K562 (cell line): Measurements from ENCODE around the gene NCOA6. TPM values are rescaled to one million over a fixed set of nuclear protein-coding genes. Genes with fewer than 3 reads are reported as not detected.
"Not testable (repeated sequence)": the region's sequence is repeated elsewhere in the genome, so short reads cannot be mapped to it uniquely, and the experiment has no call there.

Experiments
- ATAC-seq: fragments of 200-7000 bp; cut with Tn5 transposase; 3 replicates; pipeline ENCODE4 v1.9.1; 2020; ENCODE audit warnings: moderate library complexity
- BruUV-seq: library from RNA; stranded (reverse); fragments of 400-500 nt; replicated peaks from 2 replicates; lab custom pipeline; 2021; lab: Mats Ljungman, UMichigan
- CTCF ChIA-PET: fragments of 300-600 bp; formaldehyde crosslinking; extraction: SDS; loops from one replicate; lab custom pipeline; 2021; ENCODE audit warnings: low intra/inter-chr PET ratio; lab: Yijun Ruan, JAX
- POLR2A ChIA-PET: fragments of 300-600, 350-650 bp; sonication (Branson Sonifier 250); formaldehyde crosslinking; extraction: SDS; loops from one replicate; lab custom pipeline; 2021; ENCODE audit warnings: antibody characterized with exemption, inconsistent platforms; lab: Yijun Ruan, JAX
- DNase-seq, 4 experiments: peaks; one replicate each; pipeline versions ENCODE4 v3.0.0 to v3.0.0-alpha.2; 2011 to 2018; ENCODE audit warnings: low spot score in 3 of 4, mixed read lengths in 3 of 4; ENCODE audit errors: extremely low read depth in 1 of 4
- FAIRE-seq: peaks from 2 replicates; lab custom pipeline; 2011; peaks lifted over from hg19 to GRCh38; lab: Jason Lieb, UNC
- H2AFZ ChIP-seq: 2 replicates; pipeline ENCODE4 v1.6.0; 2011; ENCODE audit warnings: low read depth, low read length, control low read depth, inconsistent platforms
- H3K27ac ChIP-seq: fragments of 200-600 bp; 3 replicates; pipeline ENCODE4 v1.8.0; 2011; ENCODE audit warnings: low read depth, mild to moderate bottlenecking, control low read depth, inconsistent platforms, low read length, moderate library complexity, mixed read lengths; ENCODE audit errors: extremely low read depth
- H3K27me3 ChIP-seq, 2 experiments: fragments of 300-600 bp in 1 of 2; 2 replicates in 1 of 2; 3 replicates in 1 of 2; pipeline versions ENCODE4 v1.6.0 to v1.8.0; 2011; ENCODE audit warnings: inconsistent platforms in 2 of 2, low read length in 2 of 2, mild to moderate bottlenecking in 1 of 2, mixed read lengths in 1 of 2, moderate library complexity in 1 of 2; ENCODE audit not compliant: control insufficient read depth in 2 of 2, insufficient read depth in 2 of 2
- H3K36me3 ChIP-seq: fragments of 300-600 bp; 3 replicates; pipeline ENCODE4 v1.8.0; 2011; ENCODE audit warnings: mild to moderate bottlenecking, low read length, inconsistent platforms; ENCODE audit not compliant: control insufficient read depth, insufficient read depth
- H3K4me1 ChIP-seq, 2 experiments: fragments of 200-600 bp in 1 of 2; replicated peaks in 1 of 2; 2 replicates in 1 of 2; 3 replicates in 1 of 2; pipeline versions ENCODE4 v1.5.1 to v1.8.0; 2011; ENCODE audit warnings: inconsistent platforms in 2 of 2, low read length in 2 of 2, mild to moderate bottlenecking in 1 of 2, mixed read lengths in 1 of 2, moderate library complexity in 1 of 2; ENCODE audit not compliant: control insufficient read depth in 2 of 2, insufficient read depth in 2 of 2
- H3K4me2 ChIP-seq: 2 replicates; pipeline ENCODE4 v1.6.1; 2011; ENCODE audit warnings: low read length, control low read depth, inconsistent platforms, mixed read lengths; ENCODE audit not compliant: insufficient read depth
- H3K4me3 ChIP-seq: fragments of 200-600 bp; sonication (generic), shearing (Covaris generic); 2 replicates; pipeline ENCODE4 v1.5.1; 2016; ENCODE audit warnings: control low read depth, inconsistent platforms
- H3K79me2 ChIP-seq: fragments of 200-600 bp; 3 replicates; pipeline ENCODE4 v1.8.0; 2011; ENCODE audit warnings: low read length, inconsistent platforms; ENCODE audit not compliant: control insufficient read depth, insufficient read depth
- H3K9ac ChIP-seq, 2 experiments: 2 replicates each; pipeline versions ENCODE4 v1.6.0 to v1.6.1; 2011; ENCODE audit warnings: low read depth in 2 of 2, low read length in 2 of 2, control low read depth in 1 of 2, inconsistent platforms in 1 of 2, mild to moderate bottlenecking in 1 of 2, mixed read lengths in 1 of 2; ENCODE audit not compliant: insufficient read depth in 1 of 2
- H3K9me1 ChIP-seq: one replicate; pipeline ENCODE4 v1.6.0; 2011; ENCODE audit warnings: inconsistent platforms, mild to moderate bottlenecking, low read length, moderate library complexity; ENCODE audit not compliant: control insufficient read depth, insufficient read depth
- H3K9me3 ChIP-seq: replicated peaks from 2 replicates; pipeline ENCODE4 v1.5.1; 2011; ENCODE audit warnings: low read depth, low read length, inconsistent platforms; ENCODE audit not compliant: control insufficient read depth, insufficient read depth
- H4K20me1 ChIP-seq: replicated peaks from 2 replicates; pipeline ENCODE4 v1.6.1; 2011; ENCODE audit warnings: low read length, inconsistent platforms, mixed read lengths; ENCODE audit not compliant: control insufficient read depth, insufficient read depth
- BACH1 ChIP-seq: fragments of 200-800 bp; sonication (Bioruptor generic); IDR thresholded peaks from 2 replicates; pipeline ENCODE4 v1.6.1; 2016; ENCODE audit warnings: missing genetic modification characterization, missing compliant biosample characterization
- ETV5 ChIP-seq: sonication (generic); formaldehyde crosslinking; IDR thresholded peaks from 2 replicates; pipeline ENCODE4 v1.4.0; 2020; ENCODE audit warnings: low read depth, mild to moderate bottlenecking, missing genetic modification reagents
- HDAC8 ChIP-seq: fragments of 450-650 bp; IDR thresholded peaks from 2 replicates; pipeline ENCODE4 v1.6.1; 2016; ENCODE audit warnings: mild to moderate bottlenecking, missing genetic modification characterization, moderate library complexity, missing compliant biosample characterization
- OTX1 ChIP-seq: fragments of 450-650 bp; formaldehyde crosslinking; IDR thresholded peaks from 2 replicates; pipeline ENCODE4 v1.4.0; 2022; ENCODE audit warnings: mild to moderate bottlenecking
- POLR3A ChIP-seq: IDR thresholded peaks from 2 replicates; pipeline ENCODE4 v1.6.1; 2011; ENCODE audit warnings: borderline replicate concordance, mild to moderate bottlenecking, moderate library complexity; ENCODE audit not compliant: insufficient read length, insufficient read depth; ENCODE audit errors: extremely low read depth
- ZNF197 ChIP-seq: fragments of 200-800 bp; sonication (Bioruptor generic); IDR thresholded peaks from 2 replicates; pipeline ENCODE4 v1.6.1; 2016; ENCODE audit warnings: low read depth, missing genetic modification characterization, missing compliant biosample characterization
- ZNF79 ChIP-seq: fragments of 250-450 bp; sonication (Bioruptor Pico); IDR thresholded peaks from 2 replicates; pipeline ENCODE4 v1.4.0; 2020; ENCODE audit warnings: low read depth, mild to moderate bottlenecking, moderate library complexity
- WGBS: fragments of 100-300 bp; shearing (Covaris generic); methylation state at CpG from one replicate; pipeline ENCODE4 v1.1.6; 2016; ENCODE audit warnings: low coverage, mixed read lengths; ENCODE audit not compliant: insufficient coverage; ENCODE audit errors: missing lambda C conversion rate; 5-methylcytosine and 5-hydroxymethylcytosine counted together
- in situ Hi-C: fragments of 300-500 bp; cut with MboI; formaldehyde crosslinking; loops from 4 replicates; pipeline ENCODE4 v1.15.0; 2018; ENCODE audit warnings: inconsistent platforms, mixed read lengths
- intact Hi-C: fragments of 100-400 bp; cut with micrococcal nuclease; formaldehyde crosslinking; loops from 2 replicates; pipeline ENCODE4 v1.14.2; 2022
- polyA plus RNA-seq, 8 experiments: library from polyadenylated mRNA; depleted of rRNA in 4 of 8; stranded (reverse) in 5 of 8; unstranded in 3 of 8; fragments of >200 nt; fragmentation: Nextera tagmentation in 2 of 8; fragmentation: Illumina TruSeq in 1 of 8; extraction: Ambion mirVana in 2 of 8; extraction: Trizol in 1 of 8; gene quantifications; 2 replicates each; pipeline versions ENCODE4 v1.2.1 to v1.2.3, GENCODE V29; 2011 to 2014; ENCODE audit warnings: inconsistent platforms in 1 of 8, missing spikeins in 1 of 8
- total RNA-seq, 7 experiments: library from RNA; depleted of rRNA in 6 of 7; stranded (reverse); fragments of >200 nt in 6 of 7; fragmentation: Illumina TruSeq in 2 of 7; extraction: Trizol in 2 of 7; gene quantifications; 2 replicates each; pipeline versions ENCODE4 v1.2.1 to v1.2.3, GENCODE V29; 2011 to 2021; ENCODE audit warnings: low replicate concordance in 1 of 7
- TF ChIP-seq, protein P1 (sequence below), 3 experiments: fragments of 200-800 bp in 1 of 3; sonication (Bioruptor generic) in 1 of 3; sonication (generic) in 1 of 3; formaldehyde crosslinking in 1 of 3; IDR thresholded peaks; 2 replicates each; pipeline versions ENCODE4 v1.6.1 to v1.8.0; 2016 to 2022; ENCODE audit warnings: mild to moderate bottlenecking in 2 of 3, missing compliant biosample characterization in 2 of 3, missing genetic modification characterization in 2 of 3, missing genetic modification reagents in 1 of 3

NCOA6 gene
- total and polyA plus RNA-seq, 9 of the 15 experiments (the other 6 are each of a cell fraction or from before 2014, with no cell fraction given), result 6.1 to 25.0 (median 9.5) TPM

DNA sequence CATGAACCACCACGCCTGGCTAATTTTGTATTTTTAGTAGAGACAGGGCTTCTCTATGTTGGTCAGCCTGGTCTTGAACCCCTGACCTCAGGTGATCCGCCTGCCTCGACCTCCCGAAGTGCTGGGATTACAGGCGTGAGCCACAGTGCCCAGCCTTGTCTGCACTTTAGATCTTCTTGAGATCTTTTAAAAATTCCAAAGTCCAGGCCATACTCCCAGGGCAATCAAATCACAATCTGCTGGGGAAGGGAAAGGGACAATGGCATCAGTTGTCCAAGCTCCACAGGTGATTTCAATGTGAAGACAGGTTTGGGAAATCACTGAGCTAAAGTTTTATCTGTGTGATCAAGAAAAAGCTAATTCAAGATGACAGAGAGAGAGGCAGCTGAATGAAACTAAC, 16.9 kb downstream of the NCOA6 start:
- Histone ChIP-seq H3K9me1 (no peaks in the 10 kb centered on the region), H3K27me3 (no peaks in the 10 kb centered on the region), H3K4me1 (peaks cover 0 to 6% of the 10 kb centered on the region in 2 experiments; a peak in 2 of 5 replicates), H2AFZ (no peak overlapping the region), H3K4me3 (no peak overlapping the region), H4K20me1 (no peaks in the 10 kb centered on the region), H3K27ac (no peak overlapping the region), H3K79me2 (peaks cover 34% of the 10 kb centered on the region), H3K36me3 (no peaks in the 10 kb centered on the region), H3K4me2 (no peak overlapping the region), H3K9me3 (no peaks in the 10 kb centered on the region), H3K9ac (no peak overlapping the region)
- ATAC-seq, result no peak
- BruUV-seq, result no TSS peak
- ChIA-PET POLR2A (interaction anchor here (1.0 kb wide), 1 partner anchor 12 kb away, joined by 5 read pairs; no protein-coding TSS in a partner anchor), CTCF (no interaction called here)
- in situ Hi-C loops (no loop called here), intact Hi-C loops (no loop called here)
- no peak for FAIRE-seq
- 91% methylated on average over 5 of the region's 5 CpGs for WGBS
- TF ChIP-seq ZNF79 (CRISPR knock-in tag) (no peak), OTX1 (CRISPR knock-in tag) (no peak), POLR3A (no peak), ZNF197 (no peak), BACH1 (tag) (no peak), ETV5 (no peak), HDAC8 (tag) (no peak)
- TF ChIP-seq, protein P1, sequence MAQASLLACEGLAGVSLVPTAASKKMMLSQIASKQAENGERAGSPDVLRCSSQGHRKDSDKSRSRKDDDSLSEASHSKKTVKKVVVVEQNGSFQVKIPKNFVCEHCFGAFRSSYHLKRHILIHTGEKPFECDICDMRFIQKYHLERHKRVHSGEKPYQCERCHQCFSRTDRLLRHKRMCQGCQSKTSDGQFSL (CRISPR knock-in tag; IDR thresholded peaks at IDR 0.05), result no peak
- TF ChIP-seq, protein P1 (tag; IDR thresholded peaks at IDR 0.05), result no peak
- DNase-seq, result no peak

DNA sequence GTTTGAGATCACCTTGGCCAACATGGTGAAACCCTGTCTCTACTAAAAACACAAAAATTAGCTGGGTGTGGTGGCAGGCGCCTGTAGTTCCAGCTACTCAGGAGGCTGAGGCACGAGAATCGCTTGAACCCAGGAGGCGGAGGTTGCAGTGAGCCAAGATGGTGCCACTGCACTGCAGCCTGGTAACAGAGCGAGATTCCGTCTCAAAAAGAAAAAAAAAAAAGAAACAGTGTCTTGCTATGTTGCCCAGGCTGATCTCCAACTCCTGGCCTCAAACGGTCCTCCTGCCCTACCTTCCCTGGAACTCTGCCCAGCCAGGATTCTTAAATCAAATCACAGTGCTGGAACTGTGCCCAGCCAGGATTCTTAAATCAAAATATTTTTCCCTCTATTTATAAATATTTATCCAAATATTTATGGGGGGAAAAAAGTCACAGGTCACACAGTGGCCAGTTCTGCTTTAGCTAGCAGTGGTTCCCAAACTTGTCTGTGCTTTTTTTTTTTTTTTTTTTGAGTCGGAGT, 17.4 kb downstream of the NCOA6 start:
- H3K79me2 ChIP-seq, result peaks cover 30% of the 10 kb centered on the region
- H4K20me1 ChIP-seq, H2AFZ ChIP-seq, H3K27ac ChIP-seq, intact Hi-C loops, CTCF ChIA-PET, H3K9me1 ChIP-seq, FAIRE-seq, H3K4me1 ChIP-seq, H3K27me3 ChIP-seq, BruUV-seq, H3K9me3 ChIP-seq, H3K4me2 ChIP-seq, DNase-seq, H3K36me3 ChIP-seq, H3K9ac ChIP-seq, ATAC-seq, H3K4me3 ChIP-seq, in situ Hi-C loops: not testable (repeated sequence)
- WGBS, result 88% methylated on average over 4 of the region's 8 CpGs
- POLR2A ChIA-PET, result interaction anchor here (1.0 kb wide), 1 partner anchor 13 kb away, joined by 5 read pairs; no protein-coding TSS in a partner anchor
